Measurements from ENCODE around the gene SLC6A7.

SLC6A7 gene

GRCh38 chr5:150184006-150184405 lies 5.9 kb upstream of the SLC6A7 start:
- DNase-seq (ENCODE audit: low read depth) = no peak
- no peak overlapping the region for H3K4me3 ChIP-seq (ENCODE audit: low read depth, low read length)
- TF ChIP-seq POLR2A (IDR thresholded peaks at IDR 0.05; ENCODE audit: extremely low read depth, insufficient read length) (no peak), MYC (IDR thresholded peaks at IDR 0.05; ENCODE audit: low read depth, low read length) (no peak), CTCF (IDR thresholded peaks at IDR 0.05; ENCODE audit: low read depth, low read length) (no peak), MAX (IDR thresholded peaks at IDR 0.05; ENCODE audit: low read depth, low read length) (no peak)

GRCh38 chr5:150184990-150185912 lies 4.6 kb upstream of the SLC6A7 start:
- H3K4me3 ChIP-seq (ENCODE audit: low read depth, low read length) = no peak overlapping the region
- DNase-seq (ENCODE audit: low read depth) = peak; percentile 42
- TF ChIP-seq MAX (IDR thresholded peaks at IDR 0.05; ENCODE audit: low read depth, low read length) (no peak), MYC (IDR thresholded peaks at IDR 0.05; ENCODE audit: low read depth, low read length) (no peak), POLR2A (IDR thresholded peaks at IDR 0.05; ENCODE audit: extremely low read depth, insufficient read length) (no peak), CTCF (IDR thresholded peaks at IDR 0.05; ENCODE audit: low read depth, low read length) (no peak)

- no peak for TF ChIP-seq MYC (IDR thresholded peaks at IDR 0.05; ENCODE audit: low read depth, low read length)
- H3K4me3 ChIP-seq (ENCODE audit: low read depth, low read length) = no peak overlapping the region
- no peak for DNase-seq (ENCODE audit: low read depth)
Measured at GRCh38 chr5:150186137-150186536, 3.7 kb upstream of the SLC6A7 start.

GRCh38 chr5:150186897-150187296 lies 3.0 kb upstream of the SLC6A7 start:
- H3K4me3 ChIP-seq (ENCODE audit: low read depth, low read length) = no peak overlapping the region
- TF ChIP-seq MYC (IDR thresholded peaks at IDR 0.05; ENCODE audit: low read depth, low read length) = no peak
- TF ChIP-seq MAX (IDR thresholded peaks at IDR 0.05; ENCODE audit: low read depth, low read length) = no peak
- no peak for TF ChIP-seq POLR2A (IDR thresholded peaks at IDR 0.05; ENCODE audit: extremely low read depth, insufficient read length)
- no peak for TF ChIP-seq CTCF (IDR thresholded peaks at IDR 0.05; ENCODE audit: low read depth, low read length)
- DNase-seq (ENCODE audit: low read depth) = no peak

- no peak overlapping the region for H3K4me3 ChIP-seq (ENCODE audit: low read depth, low read length)
- TF ChIP-seq CTCF (IDR thresholded peaks at IDR 0.05; ENCODE audit: low read depth, low read length) = no peak
- TF ChIP-seq POLR2A (IDR thresholded peaks at IDR 0.05; ENCODE audit: extremely low read depth, insufficient read length) = no peak
- no peak for TF ChIP-seq MAX (IDR thresholded peaks at IDR 0.05; ENCODE audit: low read depth, low read length)
- TF ChIP-seq MYC (IDR thresholded peaks at IDR 0.05; ENCODE audit: low read depth, low read length) = no peak
- no peak for DNase-seq (ENCODE audit: low read depth)
Measured at GRCh38 chr5:150188146-150188842, 1.6 kb upstream of the SLC6A7 start.

- DNase-seq (ENCODE audit: low read depth) = no peak
- TF ChIP-seq MYC (IDR thresholded peaks at IDR 0.05; ENCODE audit: low read depth, low read length) (no peak), MAX (IDR thresholded peaks at IDR 0.05; ENCODE audit: low read depth, low read length) (no peak), CTCF (IDR thresholded peaks at IDR 0.05; ENCODE audit: low read depth, low read length) (no peak), POLR2A (IDR thresholded peaks at IDR 0.05; ENCODE audit: extremely low read depth, insufficient read length) (no peak)
- no peak overlapping the region for H3K4me3 ChIP-seq (ENCODE audit: low read depth, low read length)
Measured at GRCh38 chr5:150189326-150189725, 536 bp upstream of the SLC6A7 start.
